NOMO-1 treated with DMSO at 0.1 percent for 48 hours (cell line): ENCODE results near the gene UQCRQ.

Experiments used
- DNase-seq: peaks from one replicate; lab custom pipeline; 2025; ENCODE audit not compliant: unreplicated experiment; lab: John Stamatoyannopoulos, UW

The UQCRQ gene

GRCh38 chr5:132866342-132867045 is at the start of gene UQCRQ, which contains the start of gene GDF9:
UQCRQ (plus strand) TSS chr5:132866642; CDS start chr5:132866882, 240 bp downstream.
GDF9 (minus strand) TSS chr5:132866469; CDS start chr5:132864533, 1,936 bp downstream.
- peak; percentile 99 for DNase-seq

GRCh38 chr5:132817011-132817410 is 49.4 kb upstream of the UQCRQ start:
- DNase-seq = no peak

GRCh38 chr5:132819468-132819867 is 47.0 kb upstream of the UQCRQ start:
- DNase-seq = no peak

GRCh38 chr5:132820162-132820754 is 46.2 kb upstream of the UQCRQ start:
- DNase-seq = peak; percentile 84

GRCh38 chr5:132821350-132821749 is 45.1 kb upstream of the UQCRQ start:
- no peak for DNase-seq

- no peak for DNase-seq
Observed at GRCh38 chr5:132821791-132822190, 44.7 kb upstream of the UQCRQ start.

GRCh38 chr5:132822650-132823480 is 43.6 kb upstream of the UQCRQ start:
- no peak for DNase-seq

- DNase-seq = no peak
Observed at GRCh38 chr5:132823481-132824050, 42.9 kb upstream of the UQCRQ start.

- DNase-seq = no peak
Observed at GRCh38 chr5:132824426-132824825, 42.0 kb upstream of the UQCRQ start.

- no peak for DNase-seq
Observed at GRCh38 chr5:132825033-132825833, 41.2 kb upstream of the UQCRQ start.

- no peak for DNase-seq
Observed at GRCh38 chr5:132825834-132826391, 40.5 kb upstream of the UQCRQ start.

- DNase-seq = no peak
Observed at GRCh38 chr5:132826424-132827082, 39.9 kb upstream of the UQCRQ start.

- DNase-seq = no peak
Observed at GRCh38 chr5:132827943-132828673, 38.3 kb upstream of the UQCRQ start.

GRCh38 chr5:132828846-132829494 is 37.5 kb upstream of the UQCRQ start:
- no peak for DNase-seq

GRCh38 chr5:132829742-132830435 is 36.6 kb upstream of the UQCRQ start:
- DNase-seq = peak; percentile 57

GRCh38 chr5:132830436-132831094 is 35.9 kb upstream of the UQCRQ start, which contains the start of gene SHROOM1:
SHROOM1 (minus strand) TSS chr5:132830647; CDS start chr5:132826140, 4,507 bp downstream.
- DNase-seq = peak; percentile 15
